ENCODE measurements around the gene NFYC.
A peak's percentile ranks its signal among the peaks of the same experiment; 100 is the strongest.
"Not testable (repeated sequence)": the region's sequence is repeated elsewhere in the genome, so short reads cannot be mapped to it uniquely, and the experiment has no call there.

Gene NFYC

DNA sequence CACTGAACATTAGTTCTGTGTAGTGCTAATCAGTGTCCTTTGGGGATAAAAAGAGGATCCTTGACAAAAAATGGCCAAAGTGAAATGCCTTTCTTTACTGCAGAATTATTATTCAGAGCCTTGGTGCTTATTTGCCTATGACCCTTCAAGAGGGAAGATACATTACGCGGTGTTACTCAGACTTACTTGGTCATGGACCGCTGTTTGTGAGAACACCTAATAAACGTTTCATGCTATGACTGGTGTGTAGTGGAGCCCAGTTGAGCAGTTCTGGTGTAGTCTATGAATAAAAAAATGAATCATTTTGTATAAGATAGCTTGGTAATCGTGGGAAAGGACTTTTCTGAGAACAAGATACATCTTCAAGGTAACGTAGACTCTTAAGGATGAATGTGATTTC lies 8.3 kb downstream of the NFYC start:
- H3K4me3 ChIP-seq, result no peak overlapping the region
- peak overlapping the region; percentile 46 to 58 for H3K27ac ChIP-seq
- H3K4me1 ChIP-seq, result peaks cover 0 to 63% (median 34%) of the 10 kb centered on the region in 4 donors
- TF ChIP-seq, protein P1, sequence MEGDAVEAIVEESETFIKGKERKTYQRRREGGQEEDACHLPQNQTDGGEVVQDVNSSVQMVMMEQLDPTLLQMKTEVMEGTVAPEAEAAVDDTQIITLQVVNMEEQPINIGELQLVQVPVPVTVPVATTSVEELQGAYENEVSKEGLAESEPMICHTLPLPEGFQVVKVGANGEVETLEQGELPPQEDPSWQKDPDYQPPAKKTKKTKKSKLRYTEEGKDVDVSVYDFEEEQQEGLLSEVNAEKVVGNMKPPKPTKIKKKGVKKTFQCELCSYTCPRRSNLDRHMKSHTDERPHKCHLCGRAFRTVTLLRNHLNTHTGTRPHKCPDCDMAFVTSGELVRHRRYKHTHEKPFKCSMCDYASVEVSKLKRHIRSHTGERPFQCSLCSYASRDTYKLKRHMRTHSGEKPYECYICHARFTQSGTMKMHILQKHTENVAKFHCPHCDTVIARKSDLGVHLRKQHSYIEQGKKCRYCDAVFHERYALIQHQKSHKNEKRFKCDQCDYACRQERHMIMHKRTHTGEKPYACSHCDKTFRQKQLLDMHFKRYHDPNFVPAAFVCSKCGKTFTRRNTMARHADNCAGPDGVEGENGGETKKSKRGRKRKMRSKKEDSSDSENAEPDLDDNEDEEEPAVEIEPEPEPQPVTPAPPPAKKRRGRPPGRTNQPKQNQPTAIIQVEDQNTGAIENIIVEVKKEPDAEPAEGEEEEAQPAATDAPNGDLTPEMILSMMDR (IDR thresholded peaks at IDR 0.05), result no peak
- H3K9me3 ChIP-seq, result no peaks in the 10 kb centered on the region
- DNase-seq, result no peak
- intact Hi-C loops (cut with DNase I; ENCODE audit: low total_unique reads), result no loop called here
- H3K27me3 ChIP-seq, result no peaks in the 10 kb centered on the region
- peaks cover 0 to 6% (median 0%) of the 10 kb centered on the region in 3 donors for H3K36me3 ChIP-seq

DNA sequence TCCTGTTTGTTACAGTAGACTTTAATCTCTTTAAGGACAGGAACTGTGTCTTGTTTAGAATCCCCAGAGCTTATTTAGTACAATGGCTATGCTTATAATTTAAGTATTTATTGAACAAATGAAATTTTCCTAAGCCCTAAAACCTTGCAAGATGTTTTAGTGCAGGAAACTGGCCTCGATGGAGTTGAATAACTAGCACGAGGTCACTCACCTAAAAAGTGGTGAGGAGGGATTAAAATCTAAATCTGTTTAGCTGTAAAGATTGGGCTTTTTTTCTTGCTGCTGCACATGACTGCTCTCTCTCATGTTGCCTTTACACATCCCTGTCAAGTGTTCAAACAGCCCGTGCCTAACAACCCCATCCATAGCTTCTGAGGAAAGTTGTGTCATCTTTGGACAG lies 10.2 kb downstream of the NFYC start:
- TF ChIP-seq, protein P1 (IDR thresholded peaks at IDR 0.05), result no peak
- H3K4me1 ChIP-seq, result peaks cover 0 to 52% (median 32%) of the 10 kb centered on the region in 4 donors
- no peak overlapping the region for H3K27ac ChIP-seq
- no peaks in the 10 kb centered on the region for H3K36me3 ChIP-seq
- no peaks in the 10 kb centered on the region for H3K27me3 ChIP-seq
- intact Hi-C loops (cut with DNase I; ENCODE audit: low total_unique reads), result no loop called here
- DNase-seq, result no peak
- H3K9me3 ChIP-seq, result no peaks in the 10 kb centered on the region
- no peak overlapping the region for H3K4me3 ChIP-seq

GRCh38 chr1:40702810-40703209 lies 11.3 kb downstream of the NFYC start:
- DNase-seq, H3K36me3 ChIP-seq: not testable (repeated sequence)

DNA sequence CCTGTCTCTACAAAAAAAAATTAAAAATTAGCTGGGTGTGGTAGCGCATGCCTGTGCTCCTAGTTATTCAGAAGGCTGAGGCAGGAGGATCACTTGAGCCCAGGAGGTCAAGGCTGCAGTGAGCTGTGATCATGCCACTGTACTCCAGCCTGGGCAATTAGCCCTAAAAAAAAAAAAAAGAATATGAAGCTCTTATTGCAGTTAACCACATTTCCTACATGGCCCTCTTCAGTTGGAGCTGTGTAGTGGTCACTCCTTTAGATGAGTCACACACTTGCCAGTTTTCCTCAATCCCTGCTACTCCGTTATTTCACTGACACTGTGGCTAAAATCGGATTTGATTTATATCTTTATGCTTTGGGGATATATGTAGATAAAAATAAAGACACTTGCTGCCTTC lies 11.8 kb downstream of the NFYC start:
- intact Hi-C loops (cut with DNase I; ENCODE audit: low total_unique reads), result no loop called here
- Histone ChIP-seq H3K36me3 (no peaks in the 10 kb centered on the region), H3K9me3 (no peaks in the 10 kb centered on the region), H3K4me3 (no peak overlapping the region), H3K4me1 (peaks cover 0 to 52% (median 33%) of the 10 kb centered on the region in 4 donors), H3K27me3 (no peaks in the 10 kb centered on the region), H3K27ac (no peak overlapping the region)
- TF ChIP-seq, protein P1 (IDR thresholded peaks at IDR 0.05), result no peak
- no peak for DNase-seq

More at GRCh38 chr1:40702810-40703209, 11.3 kb downstream of the NFYC start:
- intact Hi-C loops (cut with DNase I; ENCODE audit: low total_unique reads); H3K9me3 ChIP-seq; H3K27me3 ChIP-seq; H3K27ac ChIP-seq; H3K4me3 ChIP-seq: not testable (repeated sequence)
- peaks cover 0 to 52% (median 32%) of the 10 kb centered on the region in 4 donors for H3K4me1 ChIP-seq

- Histone ChIP-seq H3K9me3 (no peaks in the 10 kb centered on the region), H3K27ac (no peak overlapping the region), H3K27me3 (no peaks in the 10 kb centered on the region), H3K4me1 (peaks cover 0 to 44% (median 27%) of the 10 kb centered on the region in 4 donors), H3K4me3 (no peak overlapping the region), H3K36me3 (no peaks in the 10 kb centered on the region)
- intact Hi-C loops (cut with DNase I; ENCODE audit: low total_unique reads), result no loop called here
- DNase-seq, result no peak
- TF ChIP-seq, protein P1 (IDR thresholded peaks at IDR 0.05), result no peak
Observed at GRCh38 chr1:40704817-40705733, 13.6 kb downstream of the NFYC start.

DNA sequence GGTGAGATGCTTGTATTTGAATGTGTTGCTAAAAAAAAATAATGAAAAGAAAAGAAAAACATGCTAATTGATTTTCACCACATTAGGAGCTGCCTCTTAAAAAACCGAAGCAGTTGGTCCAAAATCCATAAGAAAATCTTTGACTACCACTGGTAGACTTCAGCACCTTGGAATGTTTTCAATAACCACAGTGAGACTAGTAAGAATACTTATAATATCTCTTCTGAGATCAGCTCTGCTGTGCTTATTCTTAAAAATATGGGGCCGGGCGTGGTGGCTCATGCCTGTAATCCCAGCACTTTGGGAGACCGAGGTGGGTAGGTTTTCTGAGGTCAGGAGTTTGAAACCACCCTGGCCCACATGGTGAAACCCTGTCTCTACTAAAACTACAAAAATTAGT lies 15.1 kb downstream of the NFYC start:
- H3K4me1 ChIP-seq, result peaks cover 0 to 52% (median 37%) of the 10 kb centered on the region in 4 donors
- TF ChIP-seq, protein P1 (IDR thresholded peaks at IDR 0.05), result no peak
- intact Hi-C loops (cut with DNase I; ENCODE audit: low total_unique reads), result no loop called here

More for the DNA sequence above, 15.1 kb downstream of the NFYC start:
- H3K27ac ChIP-seq, result no peak overlapping the region
- H3K9me3 ChIP-seq, result no peaks in the 10 kb centered on the region
- no peak for DNase-seq
- H3K36me3 ChIP-seq, result no peaks in the 10 kb centered on the region
- no peak overlapping the region for H3K4me3 ChIP-seq
- no peaks in the 10 kb centered on the region for H3K27me3 ChIP-seq

Measured in tibial artery (tissue), 4 donors.